GM12878 (cell line): Measurements from ENCODE around the gene SLX4IP.

Experiments used
- BRCA1 ChIP-seq: IDR thresholded peaks from 2 replicates; pipeline ENCODE4 v1.6.1; 2011; ENCODE audit warnings: low read depth, low read length, improper control_type of control experiment
- CTCF ChIP-seq, 3 experiments: IDR thresholded peaks in 2 of 3; conservative IDR thresholded peaks in 1 of 3; 2 replicates each; pipeline ENCODE4 v1.5.1; 2011; ENCODE audit warnings: low read depth in 3 of 3, low read length in 3 of 3, mild to moderate bottlenecking in 3 of 3, control low read depth in 2 of 3, moderate library complexity in 2 of 3, inconsistent platforms in 1 of 3, mixed read lengths in 1 of 3; ENCODE audit not compliant: control insufficient read depth in 2 of 3, insufficient read depth in 1 of 3; ENCODE audit errors: extremely low read depth in 1 of 3
- GABPA ChIP-seq: IDR thresholded peaks from 2 replicates; pipeline ENCODE4 v1.6.1; 2014; ENCODE audit warnings: antibody characterized with exemption, low read depth, mild to moderate bottlenecking, inconsistent platforms
- HDAC6 ChIP-seq: fragments of 200-600 bp; sonication (generic); IDR thresholded peaks from one replicate; pipeline ENCODE4 v1.8.0; 2017; ENCODE audit warnings: antibody characterized with exemption; ENCODE audit not compliant: unreplicated experiment
- JUND ChIP-seq: IDR thresholded peaks from 2 replicates; pipeline ENCODE4 v1.6.1; 2012; ENCODE audit warnings: low read depth, mild to moderate bottlenecking, low read length, improper control_type of control experiment, moderate library complexity
- MAX ChIP-seq: IDR thresholded peaks from 2 replicates; pipeline ENCODE4 v1.6.1; 2012; ENCODE audit warnings: low read depth, low read length, improper control_type of control experiment
- NBN ChIP-seq: fragments of 450-650 bp; IDR thresholded peaks from 2 replicates; pipeline ENCODE4 v1.6.1; 2016
- POLR2A ChIP-seq: IDR thresholded peaks from 2 replicates; pipeline ENCODE4 v1.6.1; 2011; ENCODE audit warnings: low read depth, mild to moderate bottlenecking, low read length
- POLR2AphosphoS5 ChIP-seq: IDR thresholded peaks from 2 replicates; pipeline ENCODE4 v1.6.1; 2011; ENCODE audit warnings: mild to moderate bottlenecking, low read length, inconsistent platforms
- SMC3 ChIP-seq: IDR thresholded peaks from 2 replicates; pipeline ENCODE4 v1.6.1; 2011; ENCODE audit warnings: low read length, improper control_type of control experiment, borderline replicate concordance
- TAF1 ChIP-seq: IDR thresholded peaks from 2 replicates; pipeline ENCODE4 v1.6.1; 2011; ENCODE audit warnings: mild to moderate bottlenecking, low read depth, low read length, borderline replicate concordance
- TF ChIP-seq, protein P1 (sequence below): IDR thresholded peaks from 2 replicates; pipeline ENCODE4 v1.6.1; 2011; ENCODE audit warnings: borderline replicate concordance, low read depth, mild to moderate bottlenecking, moderate library complexity, mixed read lengths, low read length; ENCODE audit not compliant: insufficient read depth; ENCODE audit errors: extremely low read length
- TF ChIP-seq, protein P2 (sequence below): IDR thresholded peaks from 2 replicates; pipeline ENCODE4 v1.6.1; 2012; ENCODE audit warnings: low read depth, low read length, improper control_type of control experiment
- TF ChIP-seq, protein P3 (sequence below): fragments of 450-650 bp; IDR thresholded peaks from 2 replicates; pipeline ENCODE4 v1.6.1; 2017; ENCODE audit warnings: low read depth, mild to moderate bottlenecking, moderate library complexity

- TF ChIP-seq JUND (no peak), POLR2A (no peak), BRCA1 (no peak), MAX (no peak), CTCF (IDR thresholded peaks at IDR 0.05 in 2 of 3, conservative IDR thresholded peaks at IDR 0.05 in 1 of 3; ENCODE audit: control insufficient read depth in 2 of 3, extremely low read depth in 1 of 3, insufficient read depth in 1 of 3, low read depth in 3 of 3, low read length in 3 of 3) (no peak), TAF1 (no peak), POLR2AphosphoS5 (no peak), GABPA (no peak), HDAC6 (no peak), NBN (no peak), SMC3 (no peak)
- TF ChIP-seq, protein P1, sequence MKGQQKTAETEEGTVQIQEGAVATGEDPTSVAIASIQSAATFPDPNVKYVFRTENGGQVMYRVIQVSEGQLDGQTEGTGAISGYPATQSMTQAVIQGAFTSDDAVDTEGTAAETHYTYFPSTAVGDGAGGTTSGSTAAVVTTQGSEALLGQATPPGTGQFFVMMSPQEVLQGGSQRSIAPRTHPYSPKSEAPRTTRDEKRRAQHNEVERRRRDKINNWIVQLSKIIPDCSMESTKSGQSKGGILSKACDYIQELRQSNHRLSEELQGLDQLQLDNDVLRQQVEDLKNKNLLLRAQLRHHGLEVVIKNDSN, result no peak
- TF ChIP-seq, protein P2, sequence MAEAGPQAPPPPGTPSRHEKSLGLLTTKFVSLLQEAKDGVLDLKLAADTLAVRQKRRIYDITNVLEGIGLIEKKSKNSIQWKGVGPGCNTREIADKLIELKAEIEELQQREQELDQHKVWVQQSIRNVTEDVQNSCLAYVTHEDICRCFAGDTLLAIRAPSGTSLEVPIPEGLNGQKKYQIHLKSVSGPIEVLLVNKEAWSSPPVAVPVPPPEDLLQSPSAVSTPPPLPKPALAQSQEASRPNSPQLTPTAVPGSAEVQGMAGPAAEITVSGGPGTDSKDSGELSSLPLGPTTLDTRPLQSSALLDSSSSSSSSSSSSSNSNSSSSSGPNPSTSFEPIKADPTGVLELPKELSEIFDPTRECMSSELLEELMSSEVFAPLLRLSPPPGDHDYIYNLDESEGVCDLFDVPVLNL, result no peak
- TF ChIP-seq, protein P3, sequence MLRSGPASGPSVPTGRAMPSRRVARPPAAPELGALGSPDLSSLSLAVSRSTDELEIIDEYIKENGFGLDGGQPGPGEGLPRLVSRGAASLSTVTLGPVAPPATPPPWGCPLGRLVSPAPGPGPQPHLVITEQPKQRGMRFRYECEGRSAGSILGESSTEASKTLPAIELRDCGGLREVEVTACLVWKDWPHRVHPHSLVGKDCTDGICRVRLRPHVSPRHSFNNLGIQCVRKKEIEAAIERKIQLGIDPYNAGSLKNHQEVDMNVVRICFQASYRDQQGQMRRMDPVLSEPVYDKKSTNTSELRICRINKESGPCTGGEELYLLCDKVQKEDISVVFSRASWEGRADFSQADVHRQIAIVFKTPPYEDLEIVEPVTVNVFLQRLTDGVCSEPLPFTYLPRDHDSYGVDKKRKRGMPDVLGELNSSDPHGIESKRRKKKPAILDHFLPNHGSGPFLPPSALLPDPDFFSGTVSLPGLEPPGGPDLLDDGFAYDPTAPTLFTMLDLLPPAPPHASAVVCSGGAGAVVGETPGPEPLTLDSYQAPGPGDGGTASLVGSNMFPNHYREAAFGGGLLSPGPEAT, result no peak
Measured at GRCh38 chr20:10651227-10651990, 216.3 kb downstream of the SLX4IP start.
